HG02840 (cell line): ENCODE measurements around the gene SH3PXD2A.

ENCODE experiments used
- ATAC-seq: cut with Tn5 transposase; IDR thresholded peaks from one replicate; pipeline ENCODE4 v1.9.1; 2021; ENCODE audit warnings: mild to moderate bottlenecking, moderate library complexity, moderate number of reproducible peaks; ENCODE audit not compliant: unreplicated experiment, low FRiP score

SH3PXD2A gene

GRCh38 chr10:103855424-103855823 lies at the start of gene SH3PXD2A:
SH3PXD2A (minus strand) TSS chr10:103855576; CDS start chr10:103855266, 310 bp downstream.
- ATAC-seq = no peak

GRCh38 chr10:103901299-103901698 lies 45.9 kb upstream of the SH3PXD2A start:
- ATAC-seq = no peak

- no peak for ATAC-seq
Measured at GRCh38 chr10:103899312-103899711, 43.9 kb upstream of the SH3PXD2A start.

- ATAC-seq = no peak
Measured at GRCh38 chr10:103897241-103897774, 41.9 kb upstream of the SH3PXD2A start.

- ATAC-seq = no peak
Measured at GRCh38 chr10:103896225-103896624, 40.8 kb upstream of the SH3PXD2A start.

GRCh38 chr10:103895411-103896186 lies 40.2 kb upstream of the SH3PXD2A start:
- ATAC-seq = no peak

GRCh38 chr10:103894441-103894864 lies 39.1 kb upstream of the SH3PXD2A start:
- ATAC-seq = no peak

GRCh38 chr10:103893817-103894216 lies 38.4 kb upstream of the SH3PXD2A start:
- no peak for ATAC-seq

- no peak for ATAC-seq
Measured at GRCh38 chr10:103892181-103892580, 36.8 kb upstream of the SH3PXD2A start.

- ATAC-seq = no peak
Measured at GRCh38 chr10:103890688-103891087, 35.3 kb upstream of the SH3PXD2A start.

GRCh38 chr10:103890194-103890658 lies 34.9 kb upstream of the SH3PXD2A start:
- ATAC-seq = no peak

GRCh38 chr10:103889121-103889720 lies 33.8 kb upstream of the SH3PXD2A start:
- no peak for ATAC-seq

- ATAC-seq = no peak
Measured at GRCh38 chr10:103888113-103888841, 32.9 kb upstream of the SH3PXD2A start.

GRCh38 chr10:103885617-103886016 lies 30.2 kb upstream of the SH3PXD2A start:
- ATAC-seq = no peak

- ATAC-seq = no peak
Measured at GRCh38 chr10:103884681-103885139, 29.3 kb upstream of the SH3PXD2A start.

GRCh38 chr10:103882285-103883007 lies 27.1 kb upstream of the SH3PXD2A start:
- ATAC-seq = no peak

- no peak for ATAC-seq
Measured at GRCh38 chr10:103881416-103882284, 26.3 kb upstream of the SH3PXD2A start.

GRCh38 chr10:103879831-103880230 lies 24.5 kb upstream of the SH3PXD2A start:
- ATAC-seq = no peak

- no peak for ATAC-seq
Measured at GRCh38 chr10:103879409-103879808, 24.0 kb upstream of the SH3PXD2A start.
